Ammon's horn (tissue), 1 donor: ENCODE measurements around the gene GALK2.
"Not testable (repeated sequence)": the region's sequence is repeated elsewhere in the genome, so short reads cannot be mapped to it uniquely, and the experiment has no call there.

Source experiments
- DNase-seq: peaks from one replicate; pipeline ENCODE4 v3.0.0-alpha.2; 2016; ENCODE audit warnings: low spot score

GALK2 gene

DNA sequence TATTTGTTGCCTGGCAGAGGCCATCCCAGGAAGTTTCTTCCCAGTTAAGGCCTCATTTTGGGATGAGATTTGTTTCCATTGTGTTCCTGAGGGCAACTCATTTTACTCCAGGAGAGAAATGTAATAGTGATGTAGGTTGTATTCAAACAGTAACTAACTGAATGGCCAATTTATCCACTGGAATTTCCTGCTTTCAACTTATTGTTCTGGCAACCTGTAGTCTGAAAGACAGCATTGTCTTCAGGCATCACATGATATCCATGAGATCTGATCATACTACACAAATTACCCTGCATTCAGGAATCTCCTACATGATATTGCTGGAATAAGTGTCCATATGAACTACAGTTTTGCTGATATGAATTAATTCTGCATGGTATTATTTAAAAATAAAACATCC is 173.5 kb downstream of the GALK2 start:
- DNase-seq = no peak

DNA sequence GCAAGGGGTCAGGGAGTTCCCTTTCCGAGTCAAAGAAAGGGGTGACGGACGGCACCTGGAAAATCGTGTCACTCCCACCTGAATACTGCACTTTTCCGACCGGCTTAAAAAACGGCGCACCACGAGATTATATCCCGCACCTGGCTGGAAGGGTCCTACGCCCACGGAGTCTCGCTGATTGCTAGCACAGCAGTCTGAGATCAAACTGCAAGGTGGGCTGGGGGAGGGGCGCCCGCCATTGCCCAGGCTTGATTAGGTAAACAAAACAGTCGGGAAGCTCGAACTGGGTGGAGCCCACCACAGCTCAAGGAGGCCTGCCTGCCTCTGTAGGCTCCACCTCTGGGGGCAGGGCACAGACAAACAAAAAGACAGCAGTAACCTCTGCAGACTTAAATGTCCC is 184.4 kb downstream of the GALK2 start:
- not testable (repeated sequence) for DNase-seq

DNA sequence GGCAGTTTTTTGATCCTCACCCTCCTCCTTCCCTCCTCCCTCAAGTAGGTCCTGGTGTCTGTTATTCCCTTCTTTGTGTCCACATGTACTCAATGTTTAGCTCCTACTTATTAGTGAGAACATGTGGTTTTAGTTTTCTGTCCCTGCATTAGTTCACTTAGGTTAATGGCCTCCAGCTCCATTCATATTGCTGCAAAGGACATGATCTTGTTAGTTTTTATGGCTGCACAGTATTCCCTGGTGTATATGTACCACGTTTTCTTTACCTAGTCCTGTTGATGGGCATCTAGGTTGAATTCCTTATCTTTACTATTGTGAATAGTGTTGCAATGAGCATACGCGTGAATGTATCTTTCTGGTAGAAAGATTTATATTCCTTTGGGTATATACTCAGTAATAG is 191.3 kb downstream of the GALK2 start:
- DNase-seq = no peak

DNA sequence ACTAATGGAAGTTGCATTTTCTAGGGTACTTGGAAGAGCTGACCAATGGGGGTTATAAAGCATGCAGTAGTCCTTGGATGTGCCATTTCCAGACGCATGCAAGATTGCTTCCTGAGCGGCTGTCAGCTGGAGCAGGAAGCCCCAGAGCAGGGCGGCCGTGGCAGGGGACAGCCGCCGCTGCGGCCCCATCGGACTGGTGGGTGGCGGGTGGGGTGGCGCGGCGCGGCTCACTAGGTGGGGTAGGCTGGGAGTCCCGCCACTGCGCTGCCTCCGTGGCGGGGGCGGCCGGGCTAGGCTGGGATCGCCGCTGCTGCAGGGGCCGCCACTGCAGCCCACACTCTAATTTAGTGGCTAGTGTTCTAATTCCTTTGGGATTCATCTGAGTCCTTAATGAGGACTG is 196.4 kb downstream of the GALK2 start:
- DNase-seq = no peak

DNA sequence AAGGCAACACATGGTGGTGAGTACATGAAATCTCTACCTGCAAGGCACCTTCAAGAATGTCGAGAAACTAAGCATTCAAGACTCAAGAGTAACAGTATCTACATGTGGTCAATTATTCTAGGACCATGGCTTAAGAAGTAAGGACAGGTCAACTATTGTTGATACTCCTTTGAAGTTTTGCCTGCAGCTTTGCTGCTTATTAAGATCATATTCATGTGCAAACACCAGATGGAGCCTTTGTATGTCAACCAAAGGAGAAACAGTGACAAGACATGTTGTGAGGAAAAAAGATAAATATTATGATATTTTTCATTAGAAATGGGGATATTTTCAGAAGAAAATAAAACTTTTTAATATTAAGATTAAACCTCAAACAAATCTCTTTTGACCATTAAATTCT is 200.7 kb downstream of the GALK2 start:
- DNase-seq = no peak

DNA sequence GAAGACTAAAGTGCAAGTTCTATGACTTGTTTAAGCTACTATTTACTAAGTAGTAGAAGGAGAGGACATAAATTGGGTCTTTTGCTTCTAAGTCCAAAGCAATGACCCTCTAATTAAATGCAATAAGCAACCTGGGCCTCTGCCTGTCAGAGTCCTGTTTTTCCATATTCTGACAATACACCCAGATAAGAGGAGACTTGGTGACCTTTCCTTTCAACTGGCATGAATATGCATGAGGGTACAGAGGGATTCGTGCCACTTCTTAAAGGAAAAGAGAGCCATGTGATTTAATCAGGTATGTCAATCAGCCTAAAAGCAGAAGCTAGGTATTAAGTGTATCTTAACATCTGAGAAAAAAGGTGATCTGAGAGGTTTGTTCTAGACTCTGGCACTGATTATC is 202.3 kb downstream of the GALK2 start:
- DNase-seq = no peak

DNA sequence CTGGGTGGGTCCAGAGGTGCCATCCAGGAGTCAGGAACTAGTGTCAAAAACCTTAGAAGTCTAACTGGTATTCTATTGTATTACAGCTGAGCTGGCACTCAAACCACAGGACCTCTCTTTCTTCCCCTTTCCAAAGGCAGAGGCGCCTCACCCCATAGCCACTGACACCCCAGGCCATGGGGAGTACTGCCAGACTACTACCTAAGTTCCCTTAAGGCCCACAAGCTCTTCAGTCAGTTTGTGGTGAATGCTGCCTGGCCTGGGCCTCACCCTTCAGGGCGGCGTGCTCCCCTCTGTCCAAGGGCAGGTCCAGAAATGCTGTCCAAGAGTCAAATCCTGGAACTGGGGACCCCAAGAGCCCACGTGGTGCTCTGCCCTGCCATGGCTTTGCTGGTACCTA is 209.9 kb downstream of the GALK2 start:
- no peak for DNase-seq

DNA sequence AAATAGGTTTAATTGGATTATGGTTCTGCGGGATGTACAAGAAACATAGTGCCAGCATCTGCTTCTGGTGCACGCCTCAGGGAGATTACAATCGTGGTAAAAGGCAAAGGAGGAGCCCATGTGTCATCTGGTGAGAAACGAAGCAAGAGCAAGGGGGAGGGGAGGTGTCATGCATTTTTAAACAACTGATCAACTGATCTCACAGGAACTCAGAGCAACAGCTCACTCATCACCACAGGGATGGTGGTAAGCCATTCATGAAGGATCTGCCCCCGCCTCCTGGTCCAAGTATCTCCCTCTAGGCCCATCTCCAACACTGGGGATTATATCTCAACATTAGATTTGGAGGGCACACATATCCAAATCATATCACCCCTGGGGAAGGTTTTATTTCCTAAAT is 210.9 kb downstream of the GALK2 start:
- DNase-seq = no peak
